ENCODE measurements around the gene CTNND2.
"Not testable (repeated sequence)": the region's sequence is repeated elsewhere in the genome, so short reads cannot be mapped to it uniquely, and the experiment has no call there.

CTNND2 gene

DNA sequence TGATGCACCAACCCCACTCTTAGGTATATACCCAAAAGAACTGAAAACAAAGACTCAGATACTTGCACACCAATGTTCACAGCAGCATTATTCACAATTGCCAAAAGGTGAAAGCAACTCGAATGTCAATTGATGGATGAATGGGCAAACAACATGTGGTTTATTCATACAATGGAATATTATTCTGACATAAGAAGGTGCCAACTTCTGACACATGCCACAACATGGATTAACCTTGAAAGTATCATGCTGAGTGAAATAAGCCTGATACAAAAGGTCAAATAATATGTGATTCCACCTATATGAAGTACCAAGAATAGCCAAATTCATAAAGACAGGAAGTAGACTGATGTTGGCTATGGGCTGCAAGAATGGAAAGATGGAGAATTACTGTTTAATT, 35.0 kb downstream of the CTNND2 start:
- no peak for DNase-seq

DNA sequence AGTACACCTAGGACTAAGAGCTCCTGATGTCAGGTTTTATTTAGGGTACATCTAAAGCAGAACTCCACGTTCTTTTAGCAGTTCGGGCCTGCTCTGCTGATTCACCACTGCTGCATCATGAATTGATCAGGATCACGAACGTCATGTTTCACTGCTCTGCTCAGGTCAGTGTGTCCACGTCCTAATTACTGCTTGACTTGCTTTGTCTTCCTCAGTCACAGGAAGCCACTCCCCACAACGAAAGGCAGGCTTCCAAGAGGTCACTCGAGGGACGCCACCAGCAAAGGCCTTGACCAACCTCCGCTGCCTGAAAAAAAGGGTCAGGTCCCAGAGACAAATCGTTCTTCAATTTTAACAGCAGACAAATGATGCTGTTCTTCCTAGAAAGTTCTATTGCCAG, 40.3 kb downstream of the CTNND2 start:
- DNase-seq: no peak

DNA sequence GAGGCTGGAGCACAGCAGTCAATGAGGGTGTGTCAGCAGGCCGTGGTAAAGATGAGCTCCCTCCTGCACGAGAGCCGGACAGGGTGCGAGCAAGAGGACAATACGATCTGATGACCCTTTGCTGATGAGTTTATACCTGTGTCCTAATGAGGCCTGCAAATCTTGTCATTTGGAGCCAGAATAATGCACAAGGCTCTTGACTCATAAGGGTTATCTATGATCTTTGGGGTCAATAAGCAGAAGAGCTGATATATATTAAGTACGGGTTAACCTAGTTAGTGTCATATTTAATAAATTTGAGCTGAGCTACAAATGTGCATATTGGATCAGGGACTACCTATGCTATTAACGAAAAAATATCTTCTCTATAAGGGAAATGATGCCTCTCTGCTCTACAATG, 46.9 kb downstream of the CTNND2 start:
- no peak for DNase-seq

DNA sequence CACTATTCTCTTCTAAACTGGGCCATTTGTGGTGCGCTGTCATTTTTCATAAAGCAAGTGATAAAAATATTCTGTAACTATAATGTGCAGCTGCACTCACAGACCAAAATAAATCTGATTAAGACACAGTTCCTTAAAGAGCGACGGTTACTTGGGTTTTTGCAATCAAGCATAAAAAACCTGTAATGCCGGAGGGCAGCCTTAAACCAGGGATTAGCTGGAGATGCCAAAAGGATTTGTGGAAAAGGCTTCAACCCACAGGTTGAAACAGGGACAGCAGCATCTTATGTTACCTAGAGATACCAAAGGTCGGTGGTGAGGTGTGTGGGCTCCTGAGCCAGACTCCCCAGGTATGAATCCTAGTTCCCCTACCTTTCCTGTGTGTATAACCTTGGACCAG, 49.3 kb downstream of the CTNND2 start:
- no peak for DNase-seq

DNA sequence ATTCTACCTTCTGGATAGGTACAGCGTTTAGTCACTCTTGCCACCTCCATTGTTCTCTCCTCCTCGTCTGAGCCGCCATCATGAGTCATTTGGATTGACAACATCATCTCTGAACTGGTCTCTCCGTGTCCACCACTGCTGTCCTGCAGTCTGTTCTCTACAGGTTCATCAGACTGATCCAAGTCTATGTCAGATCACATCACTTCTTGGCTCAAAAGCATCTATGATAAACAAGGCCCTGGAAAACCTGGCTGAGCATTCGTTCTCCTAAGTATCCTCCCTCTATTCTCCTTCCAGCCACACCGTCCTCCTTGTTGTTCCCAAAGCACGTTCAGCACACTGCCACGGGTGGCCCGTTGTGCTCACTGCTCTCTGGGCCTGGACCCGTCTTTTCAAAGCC, 50.5 kb downstream of the CTNND2 start:
- DNase-seq: no peak

DNA sequence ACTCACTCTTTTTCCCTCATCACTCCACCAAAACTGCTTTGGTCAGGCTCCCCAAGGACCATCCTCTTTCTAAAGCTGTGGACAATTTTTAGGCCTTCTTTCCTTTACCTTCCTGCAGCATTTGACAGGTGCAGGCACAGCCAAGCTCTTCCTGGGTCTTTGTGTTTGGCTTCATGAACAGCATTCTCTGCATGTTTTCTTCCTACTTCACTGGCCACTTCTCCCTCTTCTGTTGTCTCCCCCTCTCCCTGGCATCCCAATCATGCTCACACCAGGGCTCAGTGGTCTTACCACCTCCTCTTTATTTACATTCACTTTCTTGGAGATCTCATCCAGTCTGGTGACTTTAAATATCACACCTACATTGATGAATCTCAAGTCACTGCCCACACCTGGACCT, 51.1 kb downstream of the CTNND2 start:
- no peak for DNase-seq

DNA sequence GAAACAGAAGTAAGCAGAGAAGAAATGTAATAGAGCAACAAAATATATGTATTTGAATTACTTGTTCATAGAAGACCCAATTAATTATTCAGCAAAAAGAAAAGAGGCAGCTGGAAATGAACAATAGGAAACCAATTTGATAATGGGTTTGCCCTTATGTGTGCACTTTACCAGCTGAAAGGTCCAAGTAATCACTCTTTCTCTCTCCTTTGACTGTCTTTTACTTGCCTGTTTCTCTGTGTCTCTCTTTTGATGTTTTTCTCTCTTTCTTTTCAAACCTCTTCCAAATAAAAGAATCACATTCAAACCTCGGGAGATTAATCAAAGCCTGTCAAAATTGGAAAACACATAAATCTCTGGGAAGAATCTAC, 51.5 kb downstream of the CTNND2 start:
- DNase-seq: no peak

DNA sequence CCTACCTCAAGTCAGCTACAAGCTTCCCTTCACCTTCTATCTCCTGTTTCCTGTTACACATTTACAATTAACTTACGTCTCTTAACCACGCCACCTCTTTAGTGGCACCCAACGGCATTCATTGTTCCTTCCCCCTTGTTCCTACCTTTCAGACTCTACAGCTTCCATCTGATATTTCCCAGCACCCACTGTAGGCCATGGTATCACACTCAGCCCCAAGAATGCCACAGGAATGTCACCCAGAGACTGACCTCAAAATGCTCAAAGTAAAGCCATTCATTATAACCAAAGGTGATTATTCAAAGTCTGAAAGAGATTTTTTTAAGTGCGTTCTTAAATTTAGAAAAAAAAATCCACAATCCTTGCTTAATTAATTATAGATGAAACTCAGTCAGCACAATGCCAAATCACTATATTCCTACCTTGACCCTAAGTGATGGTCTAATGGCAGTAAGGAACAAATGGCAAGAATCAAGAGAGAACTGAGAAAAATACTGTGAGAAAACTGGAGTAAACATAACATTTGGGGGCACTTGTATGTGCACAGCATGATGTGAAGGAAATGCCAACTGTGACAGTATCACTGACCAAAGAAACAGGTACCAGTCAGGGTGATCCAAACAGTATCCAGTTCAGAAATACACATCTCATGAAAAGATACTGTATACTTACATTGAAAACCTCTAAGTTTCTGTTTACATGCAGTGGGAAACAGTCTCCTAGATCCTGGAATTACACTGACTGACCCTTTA, 52.1 kb downstream of the CTNND2 start:
- no peak for DNase-seq

DNA sequence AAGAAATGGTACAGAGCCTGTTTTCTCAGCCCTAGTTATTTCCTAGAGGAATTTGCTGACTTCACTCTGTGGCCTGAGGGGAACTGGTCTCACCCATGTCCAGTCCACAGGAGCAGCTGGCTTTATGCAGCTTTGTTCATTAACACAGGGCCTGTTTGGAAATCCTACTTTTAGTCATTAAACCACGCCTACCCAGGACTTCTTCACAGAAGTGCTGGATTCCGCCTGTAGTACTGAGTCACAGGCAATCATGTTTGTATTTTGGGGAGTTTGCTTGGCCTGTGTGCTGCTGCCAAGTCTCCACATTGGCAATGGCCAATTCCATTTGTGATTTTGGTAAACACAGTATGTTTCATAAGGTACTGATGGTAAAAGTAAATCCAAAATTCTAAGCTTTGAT, 52.8 kb downstream of the CTNND2 start:
- no peak for DNase-seq

DNA sequence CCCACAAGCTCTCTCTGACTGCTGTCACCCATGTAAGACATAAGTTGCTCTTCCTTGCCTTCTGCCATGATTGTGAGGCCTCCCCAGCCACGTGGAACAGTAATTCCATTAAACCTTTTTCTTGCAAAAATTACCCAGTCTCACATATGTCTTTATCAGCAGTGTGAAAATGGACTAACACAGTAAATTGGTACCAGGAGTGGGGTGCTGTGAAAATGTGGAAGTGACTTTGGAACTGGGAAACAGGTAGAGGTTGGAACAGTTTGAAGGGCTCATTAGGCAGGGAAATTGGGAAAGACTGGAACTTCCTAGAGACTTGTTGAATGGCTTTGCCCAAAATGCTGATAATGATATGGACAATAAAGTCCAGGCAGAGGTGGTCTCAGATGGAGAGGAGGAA, 75.7 kb downstream of the CTNND2 start:
- not testable (repeated sequence) for DNase-seq

DNA sequence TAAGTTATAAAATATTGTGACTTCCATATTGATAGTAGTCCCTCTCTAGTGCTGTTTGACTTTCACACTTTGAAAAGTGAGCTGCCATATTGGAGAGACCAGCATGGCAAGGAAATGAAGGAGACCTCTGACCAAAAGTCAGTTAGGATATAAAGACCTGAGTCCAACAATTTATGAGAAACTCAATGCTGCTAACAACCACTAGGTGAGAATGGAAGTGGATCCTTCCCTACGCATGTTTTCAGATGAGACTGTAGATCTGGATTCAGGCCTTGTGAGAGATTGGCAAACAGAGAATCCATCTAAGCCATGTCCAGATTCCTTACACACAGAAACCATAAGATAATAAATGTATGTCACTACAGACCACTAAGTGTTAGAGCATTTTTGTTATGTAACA, 81.6 kb downstream of the CTNND2 start:
- DNase-seq: no peak

DNA sequence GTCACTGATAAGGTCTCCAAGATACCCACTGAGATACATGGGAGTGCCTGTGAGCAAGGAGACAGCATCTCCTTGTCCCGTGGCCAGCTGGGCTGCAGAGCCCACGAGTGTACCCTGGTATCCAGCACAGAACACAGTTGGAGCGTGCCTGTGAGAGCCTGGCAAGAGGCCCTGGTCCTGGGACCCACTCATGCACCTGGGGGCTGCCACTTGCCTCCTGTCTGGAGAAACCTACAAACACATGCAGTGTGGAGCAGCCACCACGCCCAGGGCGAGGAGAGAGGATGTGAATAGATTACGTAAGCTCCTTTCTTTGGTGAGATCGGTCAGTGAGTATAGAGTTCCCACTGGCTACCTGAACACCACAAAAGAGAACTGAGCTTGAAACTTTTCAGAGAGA, 88.3 kb downstream of the CTNND2 start:
- no peak for DNase-seq

DNA sequence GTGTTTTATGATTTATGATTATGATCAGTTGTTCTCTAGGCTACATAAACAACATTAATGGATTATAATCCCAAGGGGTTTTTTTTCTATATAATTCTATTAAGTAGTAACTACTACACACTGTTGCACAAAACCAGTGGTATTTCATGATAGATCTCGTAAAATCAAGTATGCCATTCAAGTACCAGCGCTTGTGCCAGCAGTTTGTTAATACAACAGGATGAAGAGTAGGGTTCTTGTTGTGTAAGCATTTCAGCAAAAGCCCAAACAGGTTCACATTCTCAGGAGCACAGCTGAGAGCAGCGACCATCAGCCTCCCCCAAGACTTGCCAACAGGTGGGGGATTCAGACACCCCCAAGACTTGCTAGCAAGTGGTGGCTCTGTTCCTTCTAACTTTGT, 88.8 kb downstream of the CTNND2 start:
- DNase-seq: no peak

DNA sequence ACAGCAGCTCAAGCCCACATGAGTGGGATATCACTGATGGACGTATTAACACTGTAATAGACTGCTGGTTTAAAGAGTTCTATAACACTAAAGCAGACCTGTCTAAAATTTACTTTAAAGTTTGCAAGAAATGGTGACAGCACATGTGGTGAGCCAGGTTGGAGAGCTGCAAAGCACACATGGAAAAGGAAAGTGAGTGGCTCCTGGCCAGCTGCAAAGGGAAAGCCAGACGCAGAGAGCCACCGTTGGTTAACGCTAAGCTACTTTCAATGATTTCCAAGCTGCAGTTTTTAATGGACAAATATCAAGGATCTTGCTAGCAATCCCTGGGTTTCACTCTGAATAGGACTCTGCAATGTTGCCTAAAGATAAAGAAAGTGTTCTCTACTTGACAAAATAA, 89.9 kb downstream of the CTNND2 start:
- DNase-seq: no peak

DNA sequence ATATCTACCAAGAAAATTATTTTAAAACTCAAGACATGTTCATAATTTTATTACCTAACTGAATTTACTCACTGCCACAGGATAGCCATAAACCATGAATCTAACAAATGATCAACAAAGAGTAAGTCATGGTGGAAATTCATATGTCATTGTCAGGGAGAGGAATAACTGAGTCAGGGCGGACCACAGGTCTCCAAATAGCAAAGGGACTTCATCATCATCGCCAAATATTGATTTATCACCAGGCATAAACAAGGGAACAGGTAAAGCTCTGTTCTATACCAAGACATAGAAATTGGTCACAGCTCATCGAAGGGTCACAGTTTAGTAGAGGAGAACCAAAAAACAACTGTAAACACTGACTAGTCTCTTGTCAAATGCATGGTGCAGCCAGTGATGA, 94.8 kb downstream of the CTNND2 start:
- no peak for DNase-seq

DNA sequence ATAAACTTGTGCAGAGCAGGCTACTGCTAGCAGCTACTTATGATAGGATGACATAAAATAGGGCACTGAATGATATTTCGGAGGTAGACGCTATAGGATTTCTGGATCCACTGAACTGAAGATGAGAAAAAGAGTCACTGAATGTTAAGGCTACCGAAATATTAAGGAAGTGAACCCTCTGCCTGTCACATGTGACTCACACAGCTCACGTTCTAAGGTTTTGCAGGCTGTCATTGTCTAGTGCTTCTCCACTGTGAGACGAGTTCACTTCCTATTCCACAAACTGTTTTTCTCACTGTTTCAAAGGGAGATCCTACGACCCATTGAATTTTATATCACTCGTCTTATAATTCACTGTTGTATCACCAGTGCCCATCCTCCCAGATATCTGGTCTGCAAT, 100.8 kb downstream of the CTNND2 start:
- DNase-seq: no peak

DNA sequence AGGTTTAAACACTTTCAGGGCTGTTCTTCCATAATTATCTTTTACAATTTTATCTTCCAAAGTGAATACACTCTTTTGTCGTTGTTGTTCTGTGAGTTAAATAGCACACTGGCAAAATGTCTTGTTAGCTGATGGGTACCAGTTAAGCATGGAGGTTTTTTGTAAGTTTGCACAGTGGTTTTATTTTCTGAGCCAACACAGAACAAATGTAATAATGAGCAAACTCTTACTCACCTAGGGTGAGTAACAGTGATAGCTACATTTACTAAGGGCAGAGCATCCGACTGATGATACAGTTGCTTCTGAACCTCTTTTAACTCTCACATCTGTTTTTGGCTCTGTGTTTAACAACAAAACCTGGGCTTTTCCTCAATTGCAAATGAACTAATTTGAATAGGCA, 103.2 kb downstream of the CTNND2 start:
- no peak for DNase-seq

DNA sequence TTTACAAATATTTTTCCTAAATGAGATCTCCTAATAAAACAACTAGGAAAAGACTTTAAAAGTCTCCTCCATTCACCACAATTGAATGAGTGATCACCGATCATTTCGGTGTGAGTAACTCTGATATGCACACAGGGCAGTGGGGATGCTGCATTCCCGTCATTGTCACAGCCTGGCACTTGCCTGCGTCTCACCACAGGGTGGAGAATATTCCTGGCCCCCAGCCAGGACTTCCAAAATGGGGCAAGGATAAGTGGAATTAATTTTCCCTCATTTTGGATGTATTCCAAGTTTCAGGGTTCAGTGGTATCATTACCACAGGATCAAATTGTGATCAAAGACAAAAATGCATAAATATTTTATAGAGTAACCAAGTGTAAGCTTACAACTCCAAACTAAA, 107.1 kb downstream of the CTNND2 start:
- DNase-seq: peak; percentile 5

DNA sequence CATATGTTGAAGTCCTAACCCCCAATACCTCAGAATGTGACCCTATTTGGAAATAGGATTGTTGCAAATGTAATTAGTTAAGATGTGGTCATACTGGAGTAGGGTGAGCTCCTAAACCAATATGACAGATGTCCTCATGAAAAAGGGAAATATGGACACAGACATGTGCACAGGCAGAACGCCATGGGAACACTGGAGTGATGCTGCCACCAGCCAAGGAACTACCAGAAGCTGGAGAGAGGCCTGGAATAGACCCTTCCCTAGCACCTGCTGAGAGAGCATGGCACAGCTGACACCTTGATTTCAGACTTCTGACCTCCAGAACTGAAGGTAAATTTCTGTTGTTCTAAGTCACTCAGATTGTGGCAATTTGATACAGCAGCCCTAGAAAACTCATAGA, 110.8 kb downstream of the CTNND2 start:
- DNase-seq: no peak

DNA sequence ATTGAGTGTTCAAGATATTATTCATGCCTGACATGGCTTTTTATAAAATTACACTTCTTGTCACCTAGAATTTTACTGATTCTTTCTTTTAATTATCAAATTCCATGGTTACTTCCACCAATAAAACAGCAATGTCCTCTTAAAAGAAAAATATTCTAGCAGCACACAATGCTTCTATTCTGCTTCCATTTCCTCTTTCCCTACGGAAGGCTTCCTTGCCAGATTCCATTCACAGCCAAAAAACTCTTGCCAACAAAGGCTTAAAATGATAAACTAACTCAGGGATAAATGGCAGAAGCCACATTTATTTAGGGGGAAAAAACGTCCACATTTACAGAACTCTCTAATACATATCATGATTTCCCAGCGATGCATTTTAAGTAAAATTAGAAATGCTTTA, 111.6 kb downstream of the CTNND2 start:
- no peak for DNase-seq

DNA sequence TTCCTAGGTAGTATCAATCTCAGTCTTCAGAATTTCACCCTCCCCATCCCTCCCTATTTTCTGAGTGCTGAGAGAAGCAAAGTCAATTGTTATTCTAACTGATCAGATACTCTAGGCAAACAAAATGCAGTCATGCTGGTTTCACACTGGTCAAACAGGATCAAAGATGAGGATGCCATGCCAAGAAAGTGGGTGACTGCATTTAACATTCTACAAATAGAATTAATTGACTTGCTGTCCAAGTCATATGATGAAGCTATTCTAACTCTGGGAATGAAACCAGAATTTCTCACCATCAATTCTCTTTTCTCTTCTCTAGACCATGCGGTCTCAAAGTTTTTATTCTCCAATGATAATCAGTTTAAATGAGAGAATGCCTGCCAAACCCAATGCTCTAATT, 112.5 kb downstream of the CTNND2 start:
- no peak for DNase-seq

DNA sequence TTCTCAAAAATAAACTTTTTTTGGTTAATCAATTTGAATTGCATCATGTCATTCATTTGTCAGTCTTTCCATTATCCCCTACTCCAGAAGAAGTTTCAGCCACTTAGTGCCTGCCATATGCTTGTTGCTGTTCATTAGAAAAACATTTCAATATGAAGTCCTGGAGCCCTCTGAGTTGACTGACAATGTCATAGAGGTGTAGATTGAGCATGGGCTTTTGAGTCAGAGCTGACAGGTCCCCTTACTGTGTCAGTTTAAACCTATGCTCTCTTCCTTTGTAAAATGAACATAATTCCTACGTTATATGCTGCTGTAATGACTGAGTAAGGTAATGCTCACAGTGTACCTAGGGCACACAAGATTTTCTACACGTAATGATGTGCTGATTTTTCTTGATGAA, 114.0 kb downstream of the CTNND2 start:
- no peak for DNase-seq

DNA sequence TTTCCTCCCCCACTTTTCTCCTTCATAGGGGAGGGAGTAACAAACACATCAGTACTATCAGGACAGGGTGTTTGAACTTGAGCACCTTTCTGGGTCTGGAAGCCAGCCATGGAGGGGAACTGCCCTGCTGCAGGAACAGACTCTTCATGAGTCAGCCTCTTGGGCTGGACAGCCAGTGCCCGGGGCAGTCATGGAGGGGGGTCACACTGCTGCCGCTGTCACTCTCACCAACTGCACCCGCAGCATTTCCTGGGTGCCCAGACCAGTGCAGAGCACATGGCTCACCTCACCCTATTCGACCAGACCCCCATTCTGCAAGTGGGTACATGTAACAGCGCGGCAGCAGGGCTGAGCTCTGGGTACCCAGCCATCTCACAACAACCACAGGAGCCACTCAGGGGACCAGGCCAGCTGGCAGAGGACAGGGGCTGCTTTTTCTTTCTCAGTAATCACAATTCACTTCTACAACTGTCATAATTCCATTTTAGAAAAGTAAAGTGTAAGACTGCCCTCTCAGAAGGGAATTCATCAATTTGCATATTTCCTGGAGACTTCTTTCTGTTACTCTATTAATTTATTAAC, 118.4 kb downstream of the CTNND2 start:
- no peak for DNase-seq

DNA sequence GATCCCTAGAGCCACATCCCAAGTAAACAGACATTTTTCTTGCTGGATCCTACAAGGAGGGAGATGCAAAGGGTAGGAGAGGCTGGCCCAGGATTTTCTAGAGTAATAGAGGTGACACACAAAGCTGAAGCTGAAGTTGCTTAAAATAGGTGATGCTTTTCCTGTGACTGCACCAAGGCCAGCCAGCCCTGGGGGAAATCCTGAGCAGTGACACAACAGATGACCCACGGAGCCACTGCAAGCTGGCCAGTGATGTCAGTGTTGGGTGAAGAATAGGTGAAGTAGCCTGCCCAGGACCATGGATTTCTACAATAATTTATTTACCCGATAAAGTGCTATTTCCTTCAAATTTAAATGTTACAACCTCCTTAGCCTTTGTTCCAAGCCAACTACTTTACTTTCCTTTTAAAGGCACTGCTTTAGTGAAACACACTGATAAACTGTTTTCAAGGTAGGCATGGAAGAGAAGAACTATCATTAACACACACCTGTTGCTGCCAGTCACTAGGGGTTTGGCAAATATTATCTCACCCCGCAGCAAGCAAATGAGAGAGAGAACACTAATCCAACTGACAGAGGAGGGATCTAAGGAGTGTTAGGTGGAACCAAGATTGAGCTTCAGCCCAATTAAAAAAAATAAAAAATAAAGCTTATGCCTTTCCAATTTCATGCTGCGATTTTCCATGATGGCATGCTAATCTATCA, 123.5 kb downstream of the CTNND2 start:
- DNase-seq: no peak

DNA sequence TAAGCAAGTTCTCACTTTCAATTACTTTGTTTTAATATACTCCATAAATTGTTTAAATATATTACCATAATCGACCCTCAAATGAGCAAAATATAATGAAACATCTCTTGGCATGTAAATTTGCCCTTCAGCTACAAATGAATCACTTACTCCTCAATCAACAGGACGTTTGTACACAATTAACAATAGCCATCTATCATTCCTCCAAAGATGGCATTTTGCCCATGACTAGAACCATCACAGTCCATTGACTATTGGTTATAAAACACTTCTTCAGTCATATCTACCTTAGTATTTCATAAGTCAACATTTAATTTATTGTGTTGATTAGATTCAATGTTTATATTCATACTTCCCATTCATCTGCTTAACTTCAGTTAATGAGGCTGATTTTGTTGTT, 127.2 kb downstream of the CTNND2 start:
- DNase-seq: no peak
